HG03558 (cell line): Measurements from ENCODE around the gene CDH1.

Source experiments
- ATAC-seq: cut with Tn5 transposase; IDR thresholded peaks from one replicate; pipeline ENCODE4 v1.9.1; 2021; ENCODE audit warnings: moderate number of reproducible peaks; ENCODE audit not compliant: unreplicated experiment; ENCODE audit errors: extremely low read depth

Gene CDH1

DNA sequence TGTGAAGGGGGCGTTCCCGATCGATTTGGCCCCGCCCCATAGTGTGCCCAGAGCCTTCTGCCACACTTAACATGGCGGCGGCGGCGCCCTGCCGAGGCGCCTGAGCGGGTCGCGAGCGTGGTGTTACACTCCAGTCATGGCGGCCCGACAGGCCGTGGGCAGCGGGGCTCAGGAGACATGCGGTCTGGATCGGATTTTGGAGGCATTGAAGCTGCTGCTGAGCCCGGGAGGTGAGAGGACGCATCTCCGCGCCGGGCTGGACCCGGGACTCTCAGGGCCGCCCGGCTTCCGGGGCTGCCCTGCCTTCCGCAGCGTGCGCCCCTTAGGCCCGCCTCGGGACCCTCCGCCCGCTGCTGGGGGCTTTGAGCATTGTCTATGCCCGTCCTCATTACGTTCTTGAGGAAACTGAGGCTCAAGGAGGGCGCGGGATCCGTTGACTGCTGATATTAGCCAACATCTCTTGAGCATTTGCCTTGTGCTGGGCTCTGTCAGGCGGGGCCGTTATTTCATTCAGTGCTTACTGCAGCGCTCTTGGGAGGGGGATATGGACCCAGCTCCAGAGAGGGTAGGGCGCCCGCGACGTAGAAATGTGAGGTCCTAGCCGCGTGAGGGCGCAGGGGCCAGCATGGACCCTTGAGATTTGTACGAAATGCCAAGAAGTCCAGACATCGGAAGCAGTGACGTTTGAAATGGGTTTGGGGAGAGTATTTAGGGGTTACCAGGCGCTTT is 106.6 kb downstream of the CDH1 start, which contains the start of gene TANGO6:
Gene TANGO6, plus strand, starts transcription at position 50 of the 729 bp plus-strand sequence. Its CDS starts 87 bp downstream, at position 137.
- no peak for ATAC-seq

DNA sequence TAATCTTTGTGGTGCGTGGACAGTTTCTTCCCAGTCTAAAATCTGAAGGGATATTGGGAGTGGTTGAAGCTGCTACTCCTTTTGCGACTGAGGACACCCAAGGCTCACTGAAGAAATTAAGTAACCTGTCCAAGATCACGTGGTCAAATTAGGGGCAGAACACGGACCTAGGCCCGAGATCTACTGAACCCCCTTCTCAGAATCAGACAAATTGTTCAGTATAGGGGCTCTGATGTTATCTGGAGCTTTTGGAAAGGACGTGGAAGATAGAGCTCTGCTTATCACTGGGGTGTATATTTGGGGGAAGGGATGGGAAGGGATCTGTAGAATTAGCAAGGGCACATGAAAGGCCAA is 107.1 kb downstream of the CDH1 start:
- ATAC-seq = no peak

DNA sequence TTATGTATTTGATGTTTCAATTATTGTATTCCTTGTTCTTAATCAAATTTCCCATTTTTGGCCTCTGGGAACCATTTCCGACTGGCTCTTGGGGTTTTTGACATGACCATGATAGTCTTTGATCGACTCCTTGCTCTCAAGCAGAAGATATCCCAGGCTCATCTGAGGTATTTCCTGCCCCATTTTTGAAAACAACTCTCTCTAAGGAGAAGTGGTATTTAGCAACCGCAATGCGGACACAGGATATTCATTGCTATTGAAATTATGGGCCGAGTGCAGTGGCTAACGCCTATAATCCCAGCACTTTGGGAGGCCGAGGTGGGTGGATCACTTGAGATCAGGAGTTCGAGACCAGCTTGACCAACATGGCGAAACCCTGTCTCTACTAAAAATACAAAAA is 111.7 kb downstream of the CDH1 start:
- no peak for ATAC-seq

DNA sequence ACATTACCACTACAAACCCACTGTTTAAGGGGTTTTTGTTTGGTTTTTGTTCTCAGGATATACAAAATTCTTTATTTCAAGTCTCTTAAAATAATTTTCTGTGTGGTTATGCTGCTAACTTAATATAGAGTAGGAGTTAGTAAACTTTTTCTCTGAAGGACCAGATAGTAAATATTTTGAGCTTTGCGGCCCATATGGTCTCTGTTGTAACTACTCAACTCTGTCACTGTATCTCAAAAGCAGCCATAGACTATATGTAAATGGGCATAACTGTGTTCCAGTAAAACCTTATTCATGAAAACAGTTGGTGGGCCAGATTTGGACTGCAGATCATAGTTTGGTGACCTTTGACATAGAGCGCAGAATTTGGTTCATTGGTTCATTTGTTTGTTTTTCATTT is 113.4 kb downstream of the CDH1 start:
- ATAC-seq = no peak

DNA sequence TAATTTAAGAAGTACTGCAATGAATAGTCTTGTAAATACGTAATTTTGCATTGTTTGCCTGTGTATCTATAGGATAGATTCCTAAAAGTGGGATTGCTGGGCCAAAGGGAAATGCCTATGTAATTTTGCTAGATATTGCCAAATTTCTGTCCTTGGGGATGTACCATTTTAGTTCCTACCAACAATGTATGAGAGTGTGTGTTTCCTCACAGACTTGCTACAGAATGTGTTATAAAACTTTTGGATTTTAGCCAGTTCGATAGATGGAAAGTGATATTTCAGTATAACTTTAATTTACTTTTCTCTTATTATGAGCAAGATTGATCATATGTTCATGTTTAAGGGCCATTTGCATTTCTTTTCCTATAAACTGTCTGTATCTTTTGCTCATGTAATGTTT is 114.5 kb downstream of the CDH1 start:
- ATAC-seq = no peak

DNA sequence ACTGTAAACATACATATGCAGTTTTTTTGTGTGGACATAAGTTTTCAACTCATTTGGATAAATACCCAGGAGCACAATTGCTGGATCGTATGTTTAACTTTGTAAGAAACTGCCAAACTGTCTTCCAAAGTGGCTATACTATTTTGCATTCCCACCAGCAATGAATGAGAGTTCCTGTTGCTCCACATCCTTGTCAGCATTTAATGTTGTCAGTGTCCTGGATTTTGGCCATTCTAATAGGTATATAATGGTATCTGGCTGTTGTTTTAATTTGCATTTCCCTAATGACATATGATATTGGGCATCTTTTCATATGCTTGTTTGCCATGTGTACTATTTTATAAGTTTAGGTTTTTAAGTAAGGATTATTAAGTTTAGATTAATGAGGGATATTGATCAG is 120.4 kb downstream of the CDH1 start:
- no peak for ATAC-seq

DNA sequence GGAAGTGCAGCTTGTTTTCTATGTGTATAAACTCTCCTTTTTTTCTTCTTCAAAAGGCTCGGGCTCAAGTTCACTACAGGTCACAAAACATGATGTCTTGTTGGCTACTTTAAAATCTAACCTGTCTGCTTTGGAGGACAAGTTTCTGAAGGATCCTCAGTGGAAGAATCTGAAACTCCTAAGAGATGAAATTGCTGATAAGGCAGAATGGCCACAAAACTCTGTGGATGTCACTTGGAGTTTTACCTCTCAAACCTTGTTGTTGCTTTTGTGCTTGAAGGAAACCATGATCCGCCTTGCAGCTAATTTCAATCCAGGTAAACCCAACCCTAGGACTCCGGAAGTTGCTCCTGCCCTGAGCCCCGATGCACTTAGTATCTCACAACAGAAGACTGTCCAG is 122.7 kb downstream of the CDH1 start:
- ATAC-seq = no peak

DNA sequence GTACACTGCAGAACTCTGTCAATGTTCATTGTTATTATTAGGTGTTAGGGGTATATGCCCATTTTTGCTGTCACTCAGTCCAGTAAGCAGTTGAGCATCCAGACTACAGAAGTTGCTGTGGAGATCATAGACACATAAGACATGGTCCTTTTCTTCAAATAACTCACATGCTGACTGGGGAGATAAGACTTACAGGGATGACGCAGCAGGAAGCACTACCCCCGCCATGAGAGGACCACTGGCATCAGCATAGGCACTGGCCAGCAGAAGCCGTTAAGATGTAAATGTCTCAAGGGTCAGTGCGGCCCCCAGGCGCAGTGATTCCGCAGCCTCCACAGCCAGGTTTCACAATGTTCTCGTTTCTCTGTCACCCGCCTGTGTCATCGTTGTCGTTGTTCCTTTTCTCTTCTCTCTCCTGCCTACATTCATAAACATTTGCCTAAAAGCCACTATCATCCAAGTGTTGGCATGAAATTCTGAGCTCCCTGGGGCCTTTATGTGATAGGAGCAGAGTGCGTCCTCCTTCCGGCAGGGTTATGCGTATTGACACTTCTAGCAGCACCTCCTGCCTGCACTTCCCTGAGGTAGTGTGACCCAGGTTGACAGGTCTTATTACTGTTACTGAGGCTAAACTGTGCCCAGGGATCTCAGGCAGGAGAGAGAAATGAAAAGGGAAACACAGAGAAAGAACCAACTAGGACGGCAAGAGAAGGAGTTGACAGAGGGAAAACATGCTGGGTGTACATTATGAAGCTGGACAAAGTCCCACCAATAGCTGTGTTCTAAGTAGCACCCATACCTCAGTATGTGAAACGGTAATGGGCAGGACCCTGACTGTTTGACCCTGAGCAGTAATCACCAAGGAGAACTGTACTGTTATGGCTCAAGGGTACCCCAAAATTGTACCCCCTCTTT is 124.1 kb downstream of the CDH1 start:
- ATAC-seq = no peak

DNA sequence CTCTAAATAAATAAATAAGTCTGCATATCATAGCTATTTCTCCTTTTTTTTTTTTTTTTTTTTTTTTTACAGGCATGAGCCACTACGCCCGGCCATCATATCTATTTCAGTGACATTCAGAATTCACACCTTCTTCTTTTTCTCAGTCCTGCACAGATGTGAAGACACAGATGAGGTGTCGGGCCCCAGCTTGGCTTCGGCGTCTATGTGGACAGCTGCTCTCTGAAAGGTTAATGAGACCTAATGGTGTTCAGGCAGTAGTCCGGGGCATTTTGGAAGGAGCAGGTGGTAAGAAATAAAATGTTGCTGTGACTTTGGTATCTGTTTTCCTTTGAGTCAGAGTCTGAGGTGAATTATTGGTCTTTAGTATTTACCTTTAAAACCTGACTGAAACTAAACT is 129.8 kb downstream of the CDH1 start:
- ATAC-seq = no peak

DNA sequence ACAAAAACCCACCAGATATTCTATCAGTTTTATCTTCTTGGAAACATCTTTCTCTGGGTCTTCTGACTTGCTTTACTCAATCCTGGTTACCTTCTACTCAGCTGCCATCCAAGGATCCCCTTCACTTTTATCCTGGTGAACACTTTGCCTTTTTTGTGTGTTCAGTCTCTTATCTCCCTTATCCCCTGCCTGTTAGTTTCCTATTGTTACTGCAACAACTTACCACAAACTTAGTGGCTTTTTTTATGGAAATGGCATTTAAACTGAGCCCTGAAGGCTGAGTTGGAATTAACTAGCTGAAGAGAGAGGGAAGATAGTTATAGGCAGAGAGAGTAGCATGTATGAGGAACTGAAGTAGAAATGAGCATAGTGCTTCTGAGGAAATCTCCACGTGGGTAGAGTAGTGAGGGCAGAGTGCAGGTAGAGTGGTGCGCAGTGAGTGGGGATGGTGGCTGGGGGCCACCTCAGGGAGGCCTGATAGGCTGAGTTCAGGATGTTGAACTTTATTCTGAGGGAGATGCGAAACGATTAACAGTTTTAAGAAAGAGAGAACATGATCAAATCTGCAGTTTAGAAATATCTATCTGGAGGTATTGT is 132.5 kb downstream of the CDH1 start:
- ATAC-seq = no peak

DNA sequence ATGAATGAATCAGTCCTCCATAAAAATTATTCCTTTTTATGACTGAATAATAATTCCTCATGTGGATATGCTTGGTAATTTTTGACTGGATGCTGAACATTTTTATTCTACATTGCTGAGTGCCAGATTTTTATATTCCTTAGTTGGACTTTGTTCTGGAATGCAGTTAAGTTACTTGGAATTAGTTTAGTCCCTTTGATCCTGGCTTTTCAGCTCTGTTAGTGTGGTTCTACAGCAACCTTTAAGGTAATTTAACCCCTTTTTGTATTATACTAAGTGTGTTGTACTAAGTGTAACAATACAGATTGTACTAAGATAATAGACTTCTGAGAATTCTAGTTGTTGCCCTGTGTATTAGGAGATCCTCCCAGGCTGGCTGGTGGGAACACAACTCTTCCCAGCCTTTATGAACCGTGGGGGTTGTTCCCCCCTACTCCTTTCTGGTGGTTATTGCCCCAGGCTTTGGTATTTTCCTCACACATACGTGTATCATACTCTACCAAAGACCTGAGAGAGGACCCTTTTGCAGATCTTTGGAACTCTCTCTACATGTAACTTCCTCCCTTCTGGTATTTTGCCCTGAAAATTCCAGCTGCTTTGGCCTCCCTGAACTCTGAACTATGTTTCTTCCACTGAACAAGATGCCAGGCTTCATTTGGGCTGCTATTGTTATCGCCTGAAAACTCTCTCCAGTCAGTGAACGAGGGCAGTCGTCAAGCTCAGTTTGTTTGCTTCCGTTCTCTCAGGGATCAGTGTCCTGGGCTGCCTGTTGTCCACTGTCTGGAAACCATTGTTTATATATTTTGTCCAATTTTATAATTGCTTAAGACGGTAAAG is 136.8 kb downstream of the CDH1 start:
- ATAC-seq = no peak

DNA sequence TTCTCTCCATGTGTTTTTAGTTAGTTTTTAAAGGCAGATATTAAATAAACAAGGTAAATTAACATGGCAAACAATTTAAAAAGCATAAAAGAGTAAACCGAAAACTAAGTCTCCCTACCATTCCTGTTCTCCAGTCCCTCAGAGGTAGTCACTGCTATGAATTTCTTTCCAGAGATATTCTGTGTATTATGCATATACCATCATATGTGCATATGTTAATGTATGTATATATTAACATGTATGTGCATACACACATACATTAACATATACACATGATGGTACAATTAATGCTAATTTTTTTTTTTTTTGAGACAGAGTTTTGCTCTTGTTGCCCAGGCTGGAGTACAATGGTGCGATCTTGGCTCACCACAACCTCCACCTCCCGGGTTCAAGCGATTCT is 138.8 kb downstream of the CDH1 start:
- no peak for ATAC-seq

DNA sequence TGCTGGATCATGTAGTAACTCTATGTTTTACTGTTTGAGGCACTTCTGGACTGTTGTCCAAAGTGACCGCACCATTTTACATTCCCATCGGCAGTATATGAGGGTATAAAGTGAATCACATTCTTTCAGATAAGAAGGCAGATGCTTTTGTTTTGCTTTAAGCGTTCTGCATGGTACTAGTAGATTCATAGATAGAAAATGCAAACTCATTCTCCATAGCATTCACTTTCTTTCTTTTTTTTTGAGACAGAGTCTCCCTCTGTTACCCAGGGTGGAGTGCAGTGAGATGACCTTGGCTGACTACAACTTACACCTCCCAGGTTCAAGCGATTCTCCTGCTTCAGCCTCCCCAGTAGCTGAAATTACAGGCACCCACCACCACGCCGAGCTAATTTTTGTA is 146.6 kb downstream of the CDH1 start:
- ATAC-seq = no peak

DNA sequence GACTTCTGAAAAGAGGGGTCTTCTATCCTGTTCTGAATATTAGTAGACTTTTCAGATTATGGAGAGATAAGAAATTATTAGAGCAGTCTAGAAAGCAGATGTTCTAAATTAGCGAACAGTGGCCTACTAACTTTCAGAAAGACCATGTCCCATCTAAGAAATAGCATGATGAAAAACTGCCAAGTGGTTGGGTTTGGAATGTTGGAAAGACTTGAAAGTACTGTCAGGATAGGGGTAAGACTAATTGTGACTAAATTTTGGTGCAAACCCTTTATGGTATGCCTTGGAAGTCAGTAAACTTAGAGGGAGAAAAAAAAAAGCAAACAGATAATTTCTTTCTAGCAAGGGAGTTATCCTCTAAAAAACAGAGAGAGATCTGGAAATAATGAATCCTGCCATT is 147.3 kb downstream of the CDH1 start:
- ATAC-seq = no peak
